Skeletal muscle satellite cell (primary cell): Measurements from ENCODE around the gene PPFIA1.
A peak's percentile ranks its signal among the peaks of the same experiment; 100 is the strongest.
"Not testable (repeated sequence)": the region's sequence is repeated elsewhere in the genome, so short reads cannot be mapped to it uniquely, and the experiment has no call there.

Source experiments
- H3K27me3 ChIP-seq: 2 replicates; pipeline ENCODE4 v1.7.0; 2013; ENCODE audit warnings: low read length; ENCODE audit not compliant: control insufficient read depth, insufficient read depth
- H3K36me3 ChIP-seq: 2 replicates; pipeline ENCODE4 v1.7.0; 2013; ENCODE audit warnings: mild to moderate bottlenecking, control low read depth, low read length; ENCODE audit not compliant: insufficient read depth
- H3K4me1 ChIP-seq: 2 replicates; pipeline ENCODE4 v1.7.0; 2013; ENCODE audit warnings: low read length; ENCODE audit not compliant: control insufficient read depth, insufficient read depth
- H3K4me2 ChIP-seq: 2 replicates; pipeline ENCODE4 v1.7.0; 2013; ENCODE audit warnings: mild to moderate bottlenecking, low read length
- H3K4me3 ChIP-seq: 2 replicates; pipeline ENCODE4 v1.7.0; 2013; ENCODE audit warnings: low read length
- H3K9ac ChIP-seq: 2 replicates; pipeline ENCODE4 v1.7.0; 2013; ENCODE audit warnings: mild to moderate bottlenecking, low read depth, low read length, moderate library complexity
- H3K9me3 ChIP-seq: replicated peaks from 2 replicates; pipeline ENCODE4 v1.7.0; 2013; ENCODE audit warnings: mild to moderate bottlenecking, control low read depth, low read length

The PPFIA1 gene

DNA sequence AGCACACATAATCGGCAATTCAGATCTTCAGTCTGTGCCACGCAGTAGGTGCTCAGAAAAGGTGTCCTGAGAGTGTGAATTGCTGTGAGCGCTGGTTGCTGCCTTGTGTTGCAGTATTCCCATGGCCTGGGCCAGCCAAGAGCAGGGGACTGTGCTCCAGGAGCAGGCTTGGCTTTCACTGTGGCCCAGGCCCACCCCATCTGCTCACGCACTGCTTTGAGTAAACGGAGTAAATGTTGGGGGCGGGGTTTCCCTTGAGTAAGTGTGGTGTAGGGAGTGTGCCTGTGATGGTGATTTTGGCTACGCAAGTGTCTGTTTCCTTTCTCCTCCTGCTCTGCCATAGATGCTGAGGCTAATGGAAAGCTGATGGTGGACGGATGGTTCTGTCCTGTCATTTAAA, 130.2 kb downstream of the PPFIA1 start:
- Histone ChIP-seq H3K4me3 (peak overlapping the region; percentile 76), H3K36me3 (peaks cover 14% of the 10 kb centered on the region), H3K4me1 (peaks cover 31% of the 10 kb centered on the region), H3K27me3 (no peaks in the 10 kb centered on the region), H3K9ac (no peak overlapping the region), H3K4me2 (peak overlapping the region; percentile 92), H3K9me3 (no peaks in the 10 kb centered on the region)

GRCh38 chr11:70402016-70402415, 131.5 kb downstream of the PPFIA1 start:
- Histone ChIP-seq H3K9ac (no peak overlapping the region), H3K4me3 (no peak overlapping the region), H3K4me1 (peaks cover 30% of the 10 kb centered on the region), H3K9me3 (no peaks in the 10 kb centered on the region), H3K4me2 (no peak overlapping the region), H3K36me3 (peaks cover 27% of the 10 kb centered on the region), H3K27me3 (no peaks in the 10 kb centered on the region)

- H3K4me2 ChIP-seq = no peak overlapping the region
- H3K4me1 ChIP-seq = peaks cover 23% of the 10 kb centered on the region
- peaks cover 34% of the 10 kb centered on the region for H3K36me3 ChIP-seq
- no peaks in the 10 kb centered on the region for H3K9me3 ChIP-seq
- H3K9ac ChIP-seq = no peak overlapping the region
- H3K4me3 ChIP-seq = no peak overlapping the region
- H3K27me3 ChIP-seq = no peaks in the 10 kb centered on the region
These were observed 132.2 kb downstream of the PPFIA1 start for GRCh38 chr11:70402685-70403084.

- H3K36me3 ChIP-seq = peaks cover 49% of the 10 kb centered on the region
- H3K4me1 ChIP-seq = peaks cover 21% of the 10 kb centered on the region
- H3K4me3 ChIP-seq = no peak overlapping the region
- H3K4me2 ChIP-seq = no peak overlapping the region
- no peak overlapping the region for H3K9ac ChIP-seq
- no peaks in the 10 kb centered on the region for H3K27me3 ChIP-seq
- no peaks in the 10 kb centered on the region for H3K9me3 ChIP-seq
These were observed 133.8 kb downstream of the PPFIA1 start for GRCh38 chr11:70404244-70404643.

GRCh38 chr11:70405679-70406395, 135.3 kb downstream of the PPFIA1 start:
- peaks cover 10% of the 10 kb centered on the region for H3K4me1 ChIP-seq
- H3K9ac ChIP-seq = no peak overlapping the region
- no peak overlapping the region for H3K4me2 ChIP-seq
- H3K27me3 ChIP-seq = no peaks in the 10 kb centered on the region
- H3K36me3 ChIP-seq = peaks cover 62% of the 10 kb centered on the region
- no peak overlapping the region for H3K4me3 ChIP-seq
- H3K9me3 ChIP-seq = no peaks in the 10 kb centered on the region

DNA sequence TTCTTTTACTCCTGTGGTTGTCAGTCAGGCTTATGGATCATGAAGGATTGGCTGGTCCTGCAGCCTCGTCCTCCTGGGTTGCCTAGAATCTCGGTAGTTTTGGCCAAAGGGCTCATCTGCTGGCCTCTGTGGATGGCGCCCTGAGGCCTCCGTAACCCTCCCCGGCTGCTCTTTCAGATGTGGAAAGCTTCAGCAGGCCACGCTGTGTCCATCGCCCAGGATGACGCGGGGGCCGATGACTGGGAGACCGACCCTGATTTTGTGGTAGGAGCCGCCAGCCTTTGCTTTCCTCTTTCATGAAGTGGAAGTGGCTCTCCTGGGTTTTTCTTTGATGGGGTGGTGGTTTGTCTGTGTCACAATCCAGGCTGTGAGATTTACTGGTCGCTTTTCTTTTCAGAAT, 136.6 kb downstream of the PPFIA1 start:
- Histone ChIP-seq H3K36me3 (peaks cover 70% of the 10 kb centered on the region), H3K27me3 (no peaks in the 10 kb centered on the region), H3K9me3 (no peaks in the 10 kb centered on the region), H3K9ac (no peak overlapping the region), H3K4me3 (no peak overlapping the region), H3K4me2 (no peak overlapping the region), H3K4me1 (peaks cover 9% of the 10 kb centered on the region)

DNA sequence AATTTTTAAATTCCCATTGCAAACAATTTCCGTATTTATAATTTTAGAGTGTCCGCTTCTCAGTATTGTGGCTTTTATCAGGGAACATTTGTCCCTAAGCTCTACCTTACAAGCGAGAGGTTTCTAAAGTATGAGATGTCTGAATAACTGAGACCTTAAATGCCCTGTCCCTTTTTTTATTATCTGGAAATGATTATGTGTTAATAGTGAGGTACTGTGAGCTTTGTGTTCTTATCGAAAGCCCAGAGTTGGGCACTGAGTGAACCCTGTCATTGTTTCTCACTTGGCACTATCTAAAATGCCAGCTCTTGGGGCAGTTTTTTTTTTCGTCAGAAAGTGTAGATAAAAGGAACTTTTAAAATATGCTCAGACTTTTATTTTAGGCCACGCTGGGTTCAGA, 137.3 kb downstream of the PPFIA1 start:
- Histone ChIP-seq H3K4me1 (peaks cover 2% of the 10 kb centered on the region), H3K9me3 (no peaks in the 10 kb centered on the region), H3K27me3 (no peaks in the 10 kb centered on the region), H3K36me3 (peaks cover 77% of the 10 kb centered on the region), H3K4me3 (no peak overlapping the region), H3K9ac (no peak overlapping the region), H3K4me2 (no peak overlapping the region)

DNA sequence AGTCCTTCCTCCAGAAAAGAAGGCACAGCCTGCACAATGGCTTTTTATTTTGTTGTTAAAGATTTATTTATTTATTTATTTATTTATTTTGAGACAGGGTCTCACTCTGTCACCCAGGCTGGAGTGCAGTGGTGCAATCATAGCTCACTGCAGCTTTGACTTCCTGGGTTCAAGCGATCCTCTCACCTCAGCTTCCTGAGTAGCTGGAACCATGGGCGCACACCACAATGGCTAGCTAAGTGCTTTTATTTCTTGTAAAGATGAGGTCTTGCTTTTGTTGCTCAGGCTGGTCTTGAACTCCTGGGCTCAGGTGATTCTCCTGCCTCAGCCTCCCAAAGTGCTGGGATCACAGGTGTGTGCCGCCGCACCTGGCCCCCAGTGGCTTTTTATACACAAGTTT, 137.8 kb downstream of the PPFIA1 start:
- not testable (repeated sequence) for H3K4me2 ChIP-seq, H3K4me3 ChIP-seq, H3K4me1 ChIP-seq, H3K27me3 ChIP-seq, H3K9me3 ChIP-seq, H3K9ac ChIP-seq
- H3K36me3 ChIP-seq = peaks cover 83% of the 10 kb centered on the region

- Histone ChIP-seq H3K36me3 (peaks cover 91% of the 10 kb centered on the region), H3K4me1 (no peaks in the 10 kb centered on the region), H3K4me3 (no peak overlapping the region), H3K27me3 (no peaks in the 10 kb centered on the region), H3K9ac (no peak overlapping the region), H3K4me2 (no peak overlapping the region), H3K9me3 (no peaks in the 10 kb centered on the region)
These were observed 138.9 kb downstream of the PPFIA1 start for GRCh38 chr11:70409437-70409836.

DNA sequence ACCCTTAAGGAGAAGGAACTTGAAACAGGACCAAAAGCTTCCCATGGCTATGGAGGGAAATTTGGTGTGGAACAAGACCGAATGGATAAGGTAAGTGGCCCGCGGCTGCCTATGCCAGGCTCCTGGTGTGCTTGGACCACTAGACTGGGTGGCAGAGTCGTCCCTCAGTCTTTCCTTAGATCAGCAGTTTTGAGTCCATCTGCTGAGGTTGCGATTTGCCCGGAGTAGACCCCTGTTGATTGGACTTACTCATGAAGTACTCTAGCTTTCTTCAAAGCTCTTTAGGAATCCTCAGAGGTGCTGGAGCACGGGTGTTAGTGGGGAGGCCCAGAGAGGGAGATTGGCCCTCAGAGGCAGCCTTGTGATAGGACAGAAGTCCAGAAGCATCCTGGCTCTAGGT, 139.4 kb downstream of the PPFIA1 start:
- Histone ChIP-seq H3K9ac (no peak overlapping the region), H3K9me3 (no peaks in the 10 kb centered on the region), H3K4me1 (peaks cover 4% of the 10 kb centered on the region), H3K4me3 (no peak overlapping the region), H3K4me2 (no peak overlapping the region), H3K27me3 (no peaks in the 10 kb centered on the region), H3K36me3 (peaks cover 94% of the 10 kb centered on the region)

DNA sequence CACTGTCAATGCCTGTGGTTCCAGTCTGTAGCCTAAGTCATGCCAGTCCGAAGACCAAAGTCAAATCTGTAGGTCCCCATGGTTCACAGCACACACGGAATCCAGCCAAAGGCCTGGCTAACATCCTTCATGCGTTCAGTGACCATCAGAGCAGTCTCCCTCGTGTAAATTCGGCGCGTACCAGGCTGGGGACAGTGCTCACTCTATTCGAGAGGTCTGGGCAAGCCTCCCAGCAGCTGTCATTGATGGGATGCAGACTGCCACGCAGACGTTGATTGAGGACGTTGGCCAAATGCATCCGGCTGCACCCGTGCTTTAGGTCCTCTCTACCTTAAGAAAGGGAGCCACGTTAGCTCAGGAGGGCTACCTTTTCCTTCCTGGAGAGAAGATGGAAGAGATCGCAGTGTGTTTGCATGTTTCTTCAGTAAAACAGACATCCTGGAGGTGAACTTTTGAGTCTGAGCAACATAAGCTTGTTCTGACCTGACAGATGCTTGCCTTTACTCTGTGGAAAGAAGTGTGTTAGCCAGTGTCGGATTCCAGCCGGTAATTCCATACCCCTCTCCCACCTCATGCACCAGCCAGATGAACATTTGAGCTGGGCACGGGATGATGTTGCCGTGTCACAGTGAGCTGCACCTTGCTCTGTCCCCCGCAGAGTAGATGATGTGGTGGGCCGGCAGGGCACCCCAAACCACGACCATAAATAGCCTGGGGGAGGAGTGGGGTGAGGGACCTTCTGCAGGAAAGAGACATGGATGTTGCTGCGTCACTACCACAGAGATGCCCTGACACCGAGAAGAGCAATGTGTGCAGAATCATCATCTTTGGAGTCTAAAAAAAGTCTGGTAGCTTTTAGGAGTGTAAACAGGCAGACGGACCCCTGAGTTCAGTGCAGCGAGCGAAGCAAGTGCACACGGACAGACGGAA, 140.1 kb downstream of the PPFIA1 start:
- Histone ChIP-seq H3K4me3 (no peak overlapping the region), H3K9me3 (no peaks in the 10 kb centered on the region), H3K27me3 (no peaks in the 10 kb centered on the region), H3K4me1 (peaks cover 10% of the 10 kb centered on the region), H3K9ac (no peak overlapping the region), H3K36me3 (peaks cover 93% of the 10 kb centered on the region), H3K4me2 (no peak overlapping the region)
